ENCODE data around the gene GATA1. TPM values are rescaled to one million over a fixed set of nuclear protein-coding genes. Genes with fewer than 3 reads are reported as not detected.

GATA1 gene
- total RNA-seq, 2 experiments from 2014 or later, result not detected

- H3K27me3 Mint-ChIP-seq, result no peaks in the 10 kb centered on the region
- intact Hi-C loops (cut with micrococcal nuclease), result no loop called here
- H3K27ac Mint-ChIP-seq, result no peak overlapping the region
- no peak for ATAC-seq
- CTCF ChIA-PET, result no interaction called here
- POLR2A ChIA-PET, result no interaction called here
- H3K9me3 Mint-ChIP-seq, result no peaks in the 10 kb centered on the region
- DNase-seq, result no peak
- no peak for TF ChIP-seq CTCF (IDR thresholded peaks at IDR 0.05)
- no peak overlapping the region for H3K4me3 Mint-ChIP-seq
- no peaks in the 10 kb centered on the region for H3K36me3 Mint-ChIP-seq (ENCODE audit: low read depth)
- peaks cover 4% of the 10 kb centered on the region for H3K4me1 Mint-ChIP-seq (ENCODE audit: low read depth)
Measured at GRCh38 chrX:48753708-48754228, 32.6 kb upstream of the GATA1 start.

DNA sequence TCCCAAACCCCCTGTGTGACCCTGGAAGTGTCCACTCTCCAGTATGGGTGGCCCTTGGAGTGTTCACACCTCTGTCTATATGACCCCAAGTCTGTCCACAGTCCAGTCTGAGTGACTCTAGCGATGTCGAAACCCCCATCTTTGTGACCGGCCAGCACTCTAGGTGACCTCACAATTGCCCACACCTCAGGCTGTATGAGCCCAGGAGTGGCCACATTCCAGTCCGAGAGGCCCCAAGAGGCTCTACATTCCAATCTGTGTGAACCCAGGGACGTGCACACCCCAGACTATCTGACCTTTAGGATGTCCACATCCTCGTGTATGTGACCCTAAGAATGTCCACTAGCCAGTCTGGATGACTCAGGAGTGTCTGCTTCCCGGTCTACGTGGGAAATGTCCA lies 32.2 kb upstream of the GATA1 start:
- H3K27ac Mint-ChIP-seq, result no peak overlapping the region
- H3K4me1 Mint-ChIP-seq (ENCODE audit: low read depth), result peaks cover 4% of the 10 kb centered on the region
- H3K27me3 Mint-ChIP-seq, result no peaks in the 10 kb centered on the region
- DNase-seq (no peak), ATAC-seq (no peak)
- TF ChIP-seq CTCF (IDR thresholded peaks at IDR 0.05), result no peak
- no peak overlapping the region for H3K4me3 Mint-ChIP-seq
- CTCF ChIA-PET, result no interaction called here
- H3K9me3 Mint-ChIP-seq, result no peaks in the 10 kb centered on the region
- POLR2A ChIA-PET, result no interaction called here
- no peaks in the 10 kb centered on the region for H3K36me3 Mint-ChIP-seq (ENCODE audit: low read depth)
- intact Hi-C loops (cut with micrococcal nuclease), result no loop called here

GRCh38 chrX:48761674-48762471 lies 24.5 kb upstream of the GATA1 start, which contains the start of gene GLOD5:
Gene GLOD5 (plus strand): TSS chrX:48761747. CDS start chrX:48761791, 44 bp downstream.
- H3K4me1 Mint-ChIP-seq (ENCODE audit: low read depth), result peaks cover 3% of the 10 kb centered on the region
- H3K36me3 Mint-ChIP-seq (ENCODE audit: low read depth), result no peaks in the 10 kb centered on the region
- no peaks in the 10 kb centered on the region for H3K27me3 Mint-ChIP-seq
- no peaks in the 10 kb centered on the region for H3K9me3 Mint-ChIP-seq
- CTCF ChIA-PET, result no interaction called here
- DNase-seq (peak; percentile 40), ATAC-seq (peak; percentile 68)
- no peak within 1 kb of the TSS for H3K27ac Mint-ChIP-seq
- H3K4me3 Mint-ChIP-seq, result no peak within 1 kb of the TSS
- no peak for TF ChIP-seq CTCF (IDR thresholded peaks at IDR 0.05)
- intact Hi-C loops (cut with micrococcal nuclease), result no loop called here
- POLR2A ChIA-PET, result interaction anchor here (0.7 to 0.9 kb wide), 2 partner anchors 44 to 218 kb away, joined by 3 read pairs; no protein-coding TSS in a partner anchor

GRCh38 chrX:48769230-48769629 lies 17.2 kb upstream of the GATA1 start:
- TF ChIP-seq CTCF (IDR thresholded peaks at IDR 0.05), result no peak
- no peaks in the 10 kb centered on the region for H3K9me3 Mint-ChIP-seq
- DNase-seq (no peak), ATAC-seq (no peak)
- intact Hi-C loops (cut with micrococcal nuclease), result no loop called here
- ChIA-PET CTCF (no interaction called here), POLR2A (no interaction called here)
- H3K36me3 Mint-ChIP-seq (ENCODE audit: low read depth), result no peaks in the 10 kb centered on the region
- H3K27ac Mint-ChIP-seq, result no peak overlapping the region
- H3K27me3 Mint-ChIP-seq, result no peaks in the 10 kb centered on the region
- no peak overlapping the region for H3K4me3 Mint-ChIP-seq
- no peaks in the 10 kb centered on the region for H3K4me1 Mint-ChIP-seq (ENCODE audit: low read depth)

- CTCF ChIA-PET, result no interaction called here
- no peak for ATAC-seq
Measured at GRCh38 chrX:48770296-48770695, 16.1 kb upstream of the GATA1 start.

More at GRCh38 chrX:48770296-48770695, 16.1 kb upstream of the GATA1 start:
- POLR2A ChIA-PET, result no interaction called here
- no peaks in the 10 kb centered on the region for H3K36me3 Mint-ChIP-seq (ENCODE audit: low read depth)
- no peaks in the 10 kb centered on the region for H3K9me3 Mint-ChIP-seq
- no peak for TF ChIP-seq CTCF (IDR thresholded peaks at IDR 0.05)
- no peak overlapping the region for H3K27ac Mint-ChIP-seq
- DNase-seq, result no peak
- intact Hi-C loops (cut with micrococcal nuclease), result no loop called here
- no peaks in the 10 kb centered on the region for H3K27me3 Mint-ChIP-seq
- H3K4me1 Mint-ChIP-seq (ENCODE audit: low read depth), result no peaks in the 10 kb centered on the region
- no peak overlapping the region for H3K4me3 Mint-ChIP-seq

Measured in activated CD8-positive, alpha-beta T cell treated with anti-CD3 and anti-CD28 coated beads for 36 hours (primary cell).